NCI-H2107 treated with DMSO at 0.1 percent for 48 hours (cell line): ENCODE results near the gene MYO10.
"Not testable (repeated sequence)": the region's sequence is repeated elsewhere in the genome, so short reads cannot be mapped to it uniquely, and the experiment has no call there.

Experiments
- DNase-seq: peaks from one replicate; lab custom pipeline; 2025; ENCODE audit not compliant: unreplicated experiment; lab: John Stamatoyannopoulos, UW

MYO10 gene

GRCh38 chr5:16791036-16791705 lies 144.9 kb downstream of the MYO10 start:
- peak; percentile 35 for DNase-seq

DNA sequence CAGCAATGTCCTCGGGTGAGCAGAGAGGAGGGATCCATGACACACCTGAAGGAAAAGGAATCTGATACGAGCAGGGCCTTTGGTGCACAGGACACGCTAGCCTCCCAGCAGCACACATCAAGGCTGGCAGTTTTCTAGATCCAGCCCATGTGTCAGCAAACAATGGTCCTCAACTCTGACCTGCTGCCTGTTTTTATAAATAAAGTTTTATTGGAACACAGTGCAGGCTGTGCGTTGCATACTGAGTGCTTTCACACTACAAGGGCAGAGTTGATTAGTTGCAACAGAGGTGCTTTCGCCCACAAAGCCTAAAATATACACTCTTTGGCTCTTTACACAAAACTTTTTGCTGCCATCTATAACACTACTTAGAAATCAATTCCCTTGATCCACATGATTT lies 147.1 kb downstream of the MYO10 start:
- no peak for DNase-seq

DNA sequence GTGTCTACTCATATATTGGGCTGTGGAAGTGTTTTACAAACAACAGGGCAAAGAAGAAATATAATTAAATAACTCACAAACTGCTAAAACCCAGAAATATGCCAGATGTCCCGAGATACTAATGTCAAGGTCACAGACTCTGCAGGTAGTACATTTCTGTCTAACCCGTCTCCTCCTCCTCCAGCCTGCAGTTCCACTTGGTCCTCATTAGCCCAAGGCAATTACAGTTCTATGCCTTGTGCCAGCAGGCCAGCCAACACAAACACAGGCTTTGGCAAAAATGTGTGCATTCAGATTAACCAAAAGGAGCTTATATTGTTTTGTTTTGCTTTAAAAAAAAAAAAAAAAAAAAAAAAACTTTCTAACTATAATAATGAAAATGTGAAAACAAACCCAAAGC lies 148.8 kb downstream of the MYO10 start:
- DNase-seq, result no peak

- no peak for DNase-seq
Observed at GRCh38 chr5:16784843-16785791, 151.0 kb downstream of the MYO10 start.

DNA sequence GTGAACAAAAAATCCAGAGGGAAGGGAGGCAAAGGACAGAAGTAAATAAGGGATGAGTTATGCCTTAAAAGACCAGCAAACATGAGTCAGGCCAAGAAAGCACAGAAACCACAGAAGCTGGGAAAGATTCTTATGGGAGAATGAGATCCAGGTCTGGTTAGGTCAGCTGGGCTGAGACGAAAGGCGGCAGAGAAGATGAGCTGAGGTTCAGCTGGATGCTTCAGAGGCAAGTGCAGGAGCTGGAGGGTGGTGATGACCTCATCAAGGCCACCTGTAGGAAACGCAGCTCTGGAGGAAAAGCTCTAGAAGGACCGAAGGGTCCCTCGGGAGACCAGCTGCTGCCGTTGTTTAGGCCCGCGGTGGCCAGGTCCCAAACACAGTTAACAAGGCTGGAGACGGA lies 152.0 kb downstream of the MYO10 start:
- no peak for DNase-seq

DNA sequence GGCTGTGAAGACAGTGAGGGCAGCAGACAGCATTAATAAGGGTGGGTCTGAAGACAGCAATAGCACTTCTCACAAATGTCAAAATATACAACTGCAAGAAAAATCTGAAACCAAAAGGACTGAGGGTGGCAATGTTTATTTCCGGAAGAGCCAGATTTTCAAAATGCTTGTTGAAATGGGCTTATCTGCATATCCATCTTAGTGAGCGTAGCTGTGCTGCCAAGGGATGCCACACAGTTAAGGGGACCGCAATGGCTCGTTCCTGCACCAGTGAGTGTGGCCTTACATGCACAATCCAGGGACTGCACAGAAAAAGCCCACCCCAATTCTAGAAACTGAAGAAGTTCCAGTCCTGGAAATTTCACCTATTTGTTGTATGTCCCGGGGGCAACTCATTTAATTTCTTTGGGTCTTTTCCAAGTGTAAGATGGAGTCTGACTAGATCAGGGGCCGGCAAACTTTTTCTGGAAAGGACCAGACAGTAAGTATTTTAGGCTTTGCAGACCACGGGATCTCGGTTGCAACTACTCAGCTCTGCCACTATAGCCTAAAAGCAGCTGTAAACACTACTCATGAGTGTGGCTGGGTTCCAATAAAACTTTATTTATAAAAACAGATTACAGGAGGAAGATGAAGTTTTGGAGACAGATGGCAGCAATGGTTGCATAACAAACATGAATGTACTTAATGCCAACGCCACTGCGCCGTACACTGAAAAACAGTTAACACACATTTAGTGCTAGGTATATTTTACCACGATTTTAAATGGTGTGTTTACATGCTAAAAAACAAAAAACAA lies 154.1 kb downstream of the MYO10 start:
- no peak for DNase-seq

- DNase-seq, result no peak
Observed at GRCh38 chr5:16780325-16780724, 155.8 kb downstream of the MYO10 start.

GRCh38 chr5:16777432-16777831 lies 158.7 kb downstream of the MYO10 start:
- no peak for DNase-seq

- peak; percentile 21 for DNase-seq
Observed at GRCh38 chr5:16776611-16777251, 159.4 kb downstream of the MYO10 start.

- DNase-seq, result no peak
Observed at GRCh38 chr5:16774806-16775205, 161.3 kb downstream of the MYO10 start.

- DNase-seq, result no peak
Observed at GRCh38 chr5:16773991-16774390, 162.1 kb downstream of the MYO10 start.

DNA sequence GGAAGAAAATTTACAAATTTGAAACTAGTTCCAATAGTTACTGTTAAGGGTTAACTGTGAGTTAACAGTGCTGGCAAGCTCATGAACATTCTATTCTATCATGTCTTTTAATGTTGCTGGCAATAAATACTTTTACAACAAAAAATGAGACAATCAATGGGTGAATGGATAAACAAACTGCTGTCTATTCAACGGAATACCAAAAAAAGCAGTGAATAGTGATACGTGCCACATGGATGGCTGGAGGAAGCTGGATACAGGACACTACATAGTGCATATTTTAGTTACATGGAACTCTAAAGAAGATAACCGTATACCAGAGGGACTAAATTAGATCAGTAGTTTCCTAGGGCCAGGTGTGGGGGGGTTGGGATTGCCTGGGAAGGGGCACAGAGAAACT lies 163.5 kb downstream of the MYO10 start:
- no peak for DNase-seq

DNA sequence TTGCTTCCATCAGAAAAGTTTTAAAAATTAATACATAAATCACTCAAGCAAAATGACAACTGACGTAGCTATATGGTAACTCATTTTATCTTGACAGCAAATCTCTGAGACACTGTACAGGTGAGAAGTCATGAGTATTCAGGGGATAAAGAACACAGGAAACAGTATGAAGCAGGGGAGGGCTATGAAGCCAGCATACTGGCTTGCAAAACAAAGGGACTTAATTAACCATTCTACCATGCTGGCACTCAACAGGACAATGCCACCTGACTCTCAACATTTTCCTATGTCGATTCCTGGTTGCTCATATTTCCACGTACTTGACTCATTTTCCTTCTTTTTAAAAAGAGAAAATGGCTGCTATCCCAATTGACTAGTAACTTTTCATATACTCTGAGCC lies 167.9 kb downstream of the MYO10 start:
- DNase-seq, result no peak

GRCh38 chr5:16763211-16763610 lies 172.9 kb downstream of the MYO10 start:
- DNase-seq, result no peak

GRCh38 chr5:16759147-16759773 lies 176.8 kb downstream of the MYO10 start:
- DNase-seq, result no peak

GRCh38 chr5:16757989-16758501 lies 178.0 kb downstream of the MYO10 start:
- no peak for DNase-seq

DNA sequence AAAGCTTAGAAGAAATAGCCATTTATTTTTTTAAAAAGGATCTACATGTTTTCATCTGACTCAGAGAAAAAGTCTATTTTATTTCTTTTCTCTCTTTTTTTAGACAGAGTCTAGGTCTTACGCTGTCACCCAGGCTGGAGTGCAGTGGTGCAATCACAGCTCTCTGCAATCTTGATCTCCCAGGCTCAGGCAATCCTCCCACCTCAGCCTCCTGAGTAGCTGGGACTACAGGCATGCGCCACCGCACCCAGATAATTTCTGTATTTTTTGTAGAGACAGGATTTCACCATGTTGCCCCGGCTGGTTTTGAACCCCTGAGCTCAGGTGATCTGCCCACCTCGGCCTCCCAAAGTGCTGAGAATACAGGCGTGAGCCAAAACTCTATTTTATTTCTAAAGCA lies 178.5 kb downstream of the MYO10 start:
- DNase-seq, result not testable (repeated sequence)

DNA sequence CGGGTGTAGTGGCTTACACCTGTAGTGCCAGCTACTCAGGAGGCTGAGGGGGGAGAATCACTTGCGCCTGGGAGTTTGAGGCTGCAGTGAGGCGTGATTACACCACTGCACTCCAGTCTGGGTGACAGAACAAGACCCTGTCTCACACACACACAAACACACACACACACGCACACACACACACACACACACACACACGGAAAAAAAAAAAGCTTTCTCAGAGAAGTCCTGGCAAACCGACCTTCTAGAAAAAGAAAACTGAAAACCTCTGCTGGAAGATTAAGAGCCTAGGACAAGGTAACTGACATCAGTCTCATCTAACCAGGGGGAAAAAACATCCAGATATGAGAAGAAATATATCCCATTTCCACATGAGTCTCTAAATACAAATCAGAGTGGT lies 178.9 kb downstream of the MYO10 start:
- no peak for DNase-seq

DNA sequence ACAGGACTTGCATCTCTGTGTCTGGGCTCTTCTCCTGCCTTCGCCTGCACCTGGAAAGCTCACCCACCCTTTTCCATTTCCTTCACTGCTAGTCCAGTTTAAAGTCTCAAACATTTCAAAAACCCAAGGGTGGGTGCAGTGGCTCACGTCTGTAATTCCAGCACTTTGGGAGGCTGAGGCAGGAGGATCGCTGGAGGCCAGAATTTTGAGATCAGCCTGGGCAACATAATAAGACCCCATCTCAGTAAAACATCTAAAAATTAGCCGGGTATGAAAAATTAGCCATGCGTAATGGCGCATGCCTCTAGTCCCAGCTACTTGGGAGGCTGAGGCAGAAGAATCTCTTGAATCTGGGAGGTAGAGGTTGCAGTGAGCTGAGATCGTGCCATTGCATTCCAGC lies 179.4 kb downstream of the MYO10 start:
- no peak for DNase-seq

GRCh38 chr5:16755641-16756040 lies 180.4 kb downstream of the MYO10 start:
- no peak for DNase-seq
